RWPE2 (cell line): ENCODE results near the gene SMS.
"Not testable (repeated sequence)": the region's sequence is repeated elsewhere in the genome, so short reads cannot be mapped to it uniquely, and the experiment has no call there.

Experiments used
- ATAC-seq: fragments of 200-7000 bp; cut with Tn5 transposase; 3 replicates; pipeline ENCODE4 v1.9.1; 2021; ENCODE audit warnings: low read depth
- DNase-seq: peaks from one replicate; pipeline ENCODE4 v3.0.0-alpha.2; 2020; ENCODE audit warnings: low spot score
- H3K27ac ChIP-seq: fragments of 450-650 bp; 2 replicates; pipeline ENCODE4 v1.5.1; 2017; ENCODE audit warnings: mild to moderate bottlenecking; ENCODE audit not compliant: poor library complexity, severe bottlenecking
- H3K27me3 ChIP-seq: fragments of 250-450 bp; sonication (Bioruptor Pico); 2 replicates; pipeline ENCODE4 v1.5.1; 2021; ENCODE audit warnings: mild to moderate bottlenecking, moderate library complexity; ENCODE audit not compliant: insufficient read depth, poor library complexity, severe bottlenecking
- H3K36me3 ChIP-seq: fragments of 250-450 bp; sonication (Bioruptor Pico); 2 replicates; pipeline ENCODE4 v1.5.1; 2020; ENCODE audit warnings: low read depth, mild to moderate bottlenecking, moderate library complexity
- H3K4me1 ChIP-seq: fragments of 250-450 bp; sonication (Bioruptor Pico); 2 replicates; pipeline ENCODE4 v1.5.1; 2021; ENCODE audit warnings: mild to moderate bottlenecking, moderate library complexity; ENCODE audit not compliant: insufficient read depth, poor library complexity, severe bottlenecking
- H3K4me3 ChIP-seq: fragments of 250-450 bp; sonication (Bioruptor Pico); 2 replicates; pipeline ENCODE4 v1.5.1; 2021; ENCODE audit warnings: mild to moderate bottlenecking, moderate library complexity; ENCODE audit not compliant: severe bottlenecking
- H3K9me3 ChIP-seq: fragments of 250-450 bp; sonication (Bioruptor Pico); 2 replicates; pipeline ENCODE4 v1.5.1; 2021; ENCODE audit warnings: mild to moderate bottlenecking, moderate library complexity; ENCODE audit not compliant: severe bottlenecking
- TF ChIP-seq, protein P1 (sequence below): fragments of 450-650 bp; IDR thresholded peaks from one replicate; pipeline ENCODE4 v1.5.1; 2017; ENCODE audit warnings: mild to moderate bottlenecking, moderate library complexity; ENCODE audit not compliant: poor library complexity, severe bottlenecking

The SMS gene

DNA sequence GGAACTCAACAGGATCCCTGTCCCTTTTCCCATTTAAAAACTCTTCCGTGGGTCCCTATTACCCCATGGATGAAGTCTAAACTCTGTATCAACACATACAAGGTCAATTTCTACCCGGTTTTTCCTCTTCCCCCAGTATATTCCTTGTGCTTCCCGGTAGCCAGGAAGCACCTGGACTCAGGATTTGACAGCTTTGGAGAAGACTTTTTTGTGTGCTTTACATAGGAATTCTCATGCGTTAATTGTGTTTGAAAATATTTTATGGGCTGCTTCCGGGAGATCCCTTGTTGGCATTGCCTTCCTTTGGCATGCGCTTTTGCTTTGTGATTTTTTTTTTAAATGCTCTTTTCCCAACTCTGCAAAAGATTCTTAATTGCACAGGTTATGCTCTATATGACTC is 7.2 kb downstream of the SMS start:
- DNase-seq = no peak
- ATAC-seq = no peak
- H3K27me3 ChIP-seq = no peaks in the 10 kb centered on the region
- peaks cover 41% of the 10 kb centered on the region for H3K4me1 ChIP-seq
- H3K4me3 ChIP-seq = no peak overlapping the region
- peak overlapping the region; percentile 91 for H3K27ac ChIP-seq
- no peaks in the 10 kb centered on the region for H3K9me3 ChIP-seq
- TF ChIP-seq, protein P1, sequence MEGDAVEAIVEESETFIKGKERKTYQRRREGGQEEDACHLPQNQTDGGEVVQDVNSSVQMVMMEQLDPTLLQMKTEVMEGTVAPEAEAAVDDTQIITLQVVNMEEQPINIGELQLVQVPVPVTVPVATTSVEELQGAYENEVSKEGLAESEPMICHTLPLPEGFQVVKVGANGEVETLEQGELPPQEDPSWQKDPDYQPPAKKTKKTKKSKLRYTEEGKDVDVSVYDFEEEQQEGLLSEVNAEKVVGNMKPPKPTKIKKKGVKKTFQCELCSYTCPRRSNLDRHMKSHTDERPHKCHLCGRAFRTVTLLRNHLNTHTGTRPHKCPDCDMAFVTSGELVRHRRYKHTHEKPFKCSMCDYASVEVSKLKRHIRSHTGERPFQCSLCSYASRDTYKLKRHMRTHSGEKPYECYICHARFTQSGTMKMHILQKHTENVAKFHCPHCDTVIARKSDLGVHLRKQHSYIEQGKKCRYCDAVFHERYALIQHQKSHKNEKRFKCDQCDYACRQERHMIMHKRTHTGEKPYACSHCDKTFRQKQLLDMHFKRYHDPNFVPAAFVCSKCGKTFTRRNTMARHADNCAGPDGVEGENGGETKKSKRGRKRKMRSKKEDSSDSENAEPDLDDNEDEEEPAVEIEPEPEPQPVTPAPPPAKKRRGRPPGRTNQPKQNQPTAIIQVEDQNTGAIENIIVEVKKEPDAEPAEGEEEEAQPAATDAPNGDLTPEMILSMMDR = no peak
- peaks cover 3% of the 10 kb centered on the region; the same call in 1 of the 2 replicates for H3K36me3 ChIP-seq

DNA sequence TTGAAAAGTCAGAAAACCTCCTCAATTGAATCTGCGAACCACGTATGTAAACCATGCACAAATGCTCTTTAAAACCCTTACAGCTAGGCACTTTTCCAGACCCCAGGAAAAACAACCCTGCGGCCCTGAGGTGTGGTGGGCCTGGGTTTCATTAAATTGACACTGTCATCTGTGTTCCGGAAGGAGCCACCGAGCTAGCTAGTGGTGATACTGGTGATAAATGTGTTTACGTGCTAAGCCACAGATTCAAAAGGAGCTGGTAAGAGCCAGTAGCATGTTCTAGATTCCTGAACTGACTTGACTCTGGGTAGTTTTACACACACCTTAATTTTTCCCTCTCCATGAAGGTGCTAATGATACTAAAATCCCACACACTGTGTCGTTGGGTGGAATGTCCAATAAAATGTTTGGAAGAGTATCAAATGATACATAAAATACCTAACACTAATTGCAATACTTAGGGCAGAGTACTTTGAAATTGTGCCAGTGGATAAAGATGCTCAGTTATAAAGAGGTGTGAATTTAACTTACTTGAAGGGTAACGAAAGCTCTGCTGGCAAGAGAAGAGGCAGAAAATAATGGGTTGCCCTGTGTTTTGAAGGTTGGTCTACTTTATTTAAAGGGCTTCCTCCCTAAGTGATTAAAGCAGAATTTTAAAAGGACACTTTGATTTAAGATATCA is 8.5 kb downstream of the SMS start:
- Histone ChIP-seq H3K4me3 (no peak overlapping the region), H3K9me3 (no peaks in the 10 kb centered on the region), H3K36me3 (peaks cover 3% of the 10 kb centered on the region; the same call in 1 of the 2 replicates), H3K4me1 (peaks cover 29% of the 10 kb centered on the region), H3K27me3 (no peaks in the 10 kb centered on the region), H3K27ac (no peak overlapping the region)
- TF ChIP-seq, protein P1 = no peak
- DNase-seq (no peak), ATAC-seq (no peak)

DNA sequence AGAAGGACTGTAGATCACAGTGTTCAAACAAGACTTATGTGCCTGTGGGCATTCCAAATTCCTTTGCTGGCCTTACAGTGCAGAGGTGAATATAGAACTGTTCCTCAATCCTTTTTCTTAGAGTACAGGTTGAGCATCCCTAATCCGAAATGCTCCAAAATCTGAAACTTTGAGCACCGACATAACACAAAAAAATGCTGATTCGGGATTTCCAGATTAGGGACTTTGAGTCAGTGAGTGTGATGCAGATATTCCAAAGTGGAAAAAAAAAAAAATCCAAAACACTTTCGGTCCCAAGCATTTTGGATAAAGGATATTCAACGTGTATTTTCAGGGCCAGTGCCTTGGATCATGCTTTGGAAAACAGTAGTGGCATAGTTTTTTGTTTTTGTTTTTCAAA is 9.2 kb downstream of the SMS start:
- Histone ChIP-seq H3K27me3 (no peaks in the 10 kb centered on the region), H3K9me3 (no peaks in the 10 kb centered on the region), H3K27ac (no peak overlapping the region), H3K36me3 (peaks cover 5% of the 10 kb centered on the region; the same call in 1 of the 2 replicates), H3K4me3 (no peak overlapping the region), H3K4me1 (peaks cover 24% of the 10 kb centered on the region)
- DNase-seq (no peak), ATAC-seq (no peak)
- TF ChIP-seq, protein P1 = no peak

DNA sequence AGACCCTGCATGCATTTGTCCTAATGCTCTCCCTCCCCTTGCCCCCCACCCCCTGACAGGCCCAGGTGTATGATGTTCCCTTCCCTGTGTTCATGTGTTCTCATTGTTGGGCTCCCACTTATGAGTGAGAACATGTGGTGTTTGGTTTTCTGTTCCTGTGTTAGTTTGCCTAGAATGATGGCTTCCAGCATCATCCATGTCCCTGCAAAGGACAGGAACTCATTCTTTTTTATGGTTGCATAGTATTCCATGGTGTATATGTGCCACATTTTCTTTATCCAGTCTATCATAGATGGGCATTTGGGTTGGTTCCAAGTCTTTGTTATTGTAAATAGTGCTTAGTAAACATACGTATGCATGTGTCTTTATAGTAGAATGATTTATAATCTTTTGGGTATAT is 10.0 kb downstream of the SMS start:
- not testable (repeated sequence) for H3K27ac ChIP-seq, H3K27me3 ChIP-seq, DNase-seq, H3K36me3 ChIP-seq, H3K9me3 ChIP-seq, ATAC-seq, H3K4me3 ChIP-seq
- H3K4me1 ChIP-seq = peaks cover 20% of the 10 kb centered on the region

DNA sequence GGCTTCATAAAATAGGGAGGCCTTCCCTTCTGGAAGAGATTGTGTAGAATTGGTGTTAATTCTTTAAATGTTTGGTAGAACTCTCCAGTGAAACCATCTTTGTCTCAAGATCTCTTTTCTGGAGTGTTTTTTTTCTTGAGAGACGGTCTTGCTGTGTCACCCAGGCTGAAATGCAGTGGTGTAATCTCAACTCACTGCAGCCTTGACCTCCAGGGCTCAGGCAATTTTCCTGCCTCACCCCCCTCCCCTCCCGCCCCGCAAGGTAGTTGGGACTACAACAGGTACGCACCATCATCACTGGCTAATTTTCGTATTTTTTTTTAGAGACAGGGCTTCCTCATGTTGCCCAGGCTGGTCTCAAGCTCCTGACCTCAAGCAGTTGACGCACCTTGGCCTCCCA is 12.1 kb downstream of the SMS start:
- no peak for DNase-seq
- Histone ChIP-seq H3K4me1 (no peaks in the 10 kb centered on the region), H3K36me3 (peaks cover 7% of the 10 kb centered on the region), H3K4me3 (no peak overlapping the region), H3K27ac (no peak overlapping the region), H3K9me3 (no peaks in the 10 kb centered on the region), H3K27me3 (no peaks in the 10 kb centered on the region)
- no peak for ATAC-seq
- TF ChIP-seq, protein P1 = no peak

DNA sequence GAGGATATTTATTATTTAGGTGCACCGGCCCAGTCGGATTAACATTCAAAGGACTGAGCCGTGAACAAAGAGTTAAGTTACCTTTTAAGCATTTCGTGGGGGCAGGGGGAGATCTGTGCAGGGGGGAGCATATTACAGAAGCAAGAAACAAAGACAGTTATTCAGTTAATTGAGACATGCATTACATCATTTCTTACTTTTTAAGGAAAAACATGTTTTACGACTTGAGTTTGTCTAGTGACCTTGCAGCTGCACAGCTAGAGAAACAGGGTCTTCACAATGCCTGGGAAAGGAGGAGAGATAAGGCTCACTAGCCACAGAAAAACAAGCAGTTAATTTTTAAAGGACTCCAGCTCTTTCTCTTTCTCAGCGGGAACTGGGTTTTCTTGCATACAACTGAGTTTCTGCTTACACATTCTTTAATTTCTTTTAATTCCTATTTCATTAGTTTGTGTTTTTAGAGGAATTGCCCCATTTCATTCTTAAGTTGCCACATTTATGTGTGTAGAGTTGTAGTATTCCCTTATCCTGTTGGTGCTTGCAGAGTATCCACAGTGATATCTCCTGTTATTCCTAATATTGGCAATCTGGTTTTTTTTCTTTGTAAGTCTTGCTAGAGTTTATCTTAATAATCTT is 12.8 kb downstream of the SMS start:
- H3K36me3 ChIP-seq, ATAC-seq, H3K4me3 ChIP-seq, H3K9me3 ChIP-seq, H3K27ac ChIP-seq, H3K27me3 ChIP-seq, DNase-seq, H3K4me1 ChIP-seq: not testable (repeated sequence)
